Gastrocnemius medialis (tissue), 4 donors: ENCODE data around the gene EPDR1.

ENCODE experiments used
- CTCF ChIP-seq, 5 experiments: fragments of 450-650 bp in 3 of 5; fragments of 200-600 bp in 2 of 5; sonication (generic) in 2 of 5; IDR thresholded peaks in 4 of 5; conservative IDR thresholded peaks in 1 of 5; 1 replicate in 4 of 5; 2 replicates in 1 of 5; pipeline ENCODE4 v1.5.1; 2016 to 2019; ENCODE audit warnings: antibody characterized with exemption in 5 of 5, mild to moderate bottlenecking in 3 of 5, moderate library complexity in 3 of 5
- POLR2A ChIP-seq, 2 donors: fragments of 450-650 bp; IDR thresholded peaks; one replicate each; pipeline ENCODE4 v1.6.1; 2017; ENCODE audit warnings: antibody characterized with exemption in 2 of 2, mild to moderate bottlenecking in 2 of 2, moderate library complexity in 2 of 2

- no peak for TF ChIP-seq CTCF (IDR thresholded peaks at IDR 0.05 in 4 of 5, conservative IDR thresholded peaks at IDR 0.05 in 1 of 5)
- no peak for TF ChIP-seq POLR2A (IDR thresholded peaks at IDR 0.05)
Measured at GRCh38 chr7:37893359-37893758, 27.1 kb upstream of the EPDR1 start.
